A549 (cell line): ENCODE measurements around the gene RLBP1. TPM values are rescaled to one million over a fixed set of nuclear protein-coding genes. Genes with fewer than 3 reads are reported as not detected.

ENCODE experiments used
- ATAC-seq, 2 experiments: fragments of 200-7000 bp in 1 of 2; fragments of >200 bp in 1 of 2; cut with Nextera tagmentation in 1 of 2; cut with Tn5 transposase in 1 of 2; 3 replicates each; pipeline versions ENCODE4 v1.8.0 to v1.9.1; 2018 to 2020; ENCODE audit warnings: mild to moderate bottlenecking in 1 of 2, moderate library complexity in 1 of 2
- CTCF ChIA-PET: fragments of 300-600 bp; sonication (Branson Sonifier 250); formaldehyde crosslinking; extraction: SDS; loops from one replicate; lab custom pipeline; 2021; ENCODE audit warnings: antibody characterized with exemption, inconsistent platforms; lab: Yijun Ruan, JAX
- POLR2A ChIA-PET: fragments of 350-600 bp; formaldehyde crosslinking; extraction: SDS; loops from one replicate; lab custom pipeline; 2021; ENCODE audit warnings: antibody characterized with exemption, inconsistent platforms; lab: Yijun Ruan, JAX
- DNase-seq, 2 experiments: peaks; one replicate each; pipeline versions ENCODE4 v3.0.0 to v3.0.0-alpha.2; 2011 to 2016; ENCODE audit warnings: low read depth in 1 of 2, low spot score in 1 of 2
- FAIRE-seq: peaks from 2 replicates; lab custom pipeline; 2011; peaks lifted over from hg19 to GRCh38; lab: Jason Lieb, UNC
- H3K27ac ChIP-seq, 2 experiments: fragments of >200 bp; sonication (Bioruptor Twin); formaldehyde crosslinking; 3 replicates each; pipeline ENCODE4 v1.5.1; 2016 to 2017
- H3K4me1 ChIP-seq: fragments of >200 bp; sonication (Bioruptor Twin); formaldehyde crosslinking; 3 replicates; pipeline ENCODE4 v1.6.1; 2016
- H3K4me2 ChIP-seq: fragments of >200 bp; sonication (Bioruptor Twin); formaldehyde crosslinking; 3 replicates; pipeline ENCODE4 v1.6.1; 2016
- H3K4me3 ChIP-seq: fragments of >200 bp; sonication (Bioruptor Twin); formaldehyde crosslinking; 3 replicates; pipeline ENCODE4 v1.5.1; 2016
- H3K9me3 ChIP-seq: fragments of >200 bp; sonication (Bioruptor Twin); formaldehyde crosslinking; 3 replicates; pipeline ENCODE4 v1.6.1; 2016
- BHLHE40 ChIP-seq: IDR thresholded peaks from 2 replicates; pipeline ENCODE4 v1.6.1; 2012; ENCODE audit warnings: low read depth, low read length, inconsistent platforms
- CHD2 ChIP-seq: fragments of 150-350 bp; IDR thresholded peaks from 2 replicates; pipeline ENCODE4 v1.6.1; 2014; ENCODE audit warnings: low read length; ENCODE audit not compliant: partially characterized antibody
- EHMT2 ChIP-seq: fragments of 200-600 bp; sonication (generic); IDR thresholded peaks from 2 replicates; pipeline ENCODE4 v1.6.1; 2016; ENCODE audit warnings: antibody characterized with exemption, low read depth, mild to moderate bottlenecking, moderate library complexity
- EP300 ChIP-seq, 2 experiments: fragments of >200 bp; sonication (Bioruptor Twin); formaldehyde crosslinking; IDR thresholded peaks; 2 replicates in 1 of 2; 3 replicates in 1 of 2; pipeline ENCODE4 v1.6.1; 2016 to 2017
- ESRRA ChIP-seq: fragments of 150-350 bp; IDR thresholded peaks from 2 replicates; pipeline ENCODE4 v1.6.1; 2014; ENCODE audit warnings: mild to moderate bottlenecking, low read length, borderline replicate concordance
- FOSL2 ChIP-seq, 2 experiments: fragments of 450-650 bp in 1 of 2; fragments of >200 bp in 1 of 2; sonication (Bioruptor Twin) in 1 of 2; formaldehyde crosslinking; IDR thresholded peaks; 2 replicates each; pipeline versions ENCODE4 v1.5.0 to v1.6.1; 2016 to 2020; ENCODE audit warnings: mild to moderate bottlenecking in 1 of 2, moderate library complexity in 1 of 2
- GATA3 ChIP-seq: IDR thresholded peaks from 2 replicates; pipeline ENCODE4 v1.6.1; 2012; ENCODE audit warnings: borderline replicate concordance
- HOXB5 ChIP-seq: fragments of 250-450 bp; sonication (Bioruptor Pico); IDR thresholded peaks from 2 replicates; pipeline ENCODE4 v1.5.0; 2020; ENCODE audit warnings: mild to moderate bottlenecking, moderate library complexity
- KDM1A ChIP-seq: fragments of 200-600 bp; sonication (generic); IDR thresholded peaks from 2 replicates; pipeline ENCODE4 v1.6.1; 2016; ENCODE audit warnings: low read depth, mild to moderate bottlenecking
- MYC ChIP-seq: IDR thresholded peaks from 2 replicates; pipeline ENCODE4 v1.6.1; 2012; ENCODE audit warnings: mild to moderate bottlenecking, inconsistent platforms, low read length, improper control_type of control experiment, borderline replicate concordance
- NFE2L2 ChIP-seq: fragments of 150-350 bp; conservative IDR thresholded peaks from 2 replicates; pipeline ENCODE4 v1.6.1; 2014; ENCODE audit warnings: low read length
- PHF8 ChIP-seq: fragments of 200-600 bp; sonication (generic); IDR thresholded peaks from 2 replicates; pipeline ENCODE4 v1.6.1; 2016; ENCODE audit warnings: low read depth, mild to moderate bottlenecking, antibody characterized with exemption, moderate library complexity, borderline replicate concordance
- RAD21 ChIP-seq, 2 experiments: fragments of >200 bp in 1 of 2; sonication (Bioruptor Twin) in 1 of 2; formaldehyde crosslinking in 1 of 2; IDR thresholded peaks in 1 of 2; conservative IDR thresholded peaks in 1 of 2; 2 replicates in 1 of 2; 3 replicates in 1 of 2; pipeline ENCODE4 v1.6.1; 2012 to 2018; ENCODE audit warnings: inconsistent platforms in 1 of 2
- SMC3 ChIP-seq: fragments of >200 bp; sonication (Bioruptor Twin); formaldehyde crosslinking; IDR thresholded peaks from 3 replicates; pipeline ENCODE4 v1.6.1; 2018; ENCODE audit warnings: inconsistent platforms
- TP53 ChIP-seq: fragments of 250-450 bp; sonication (Bioruptor Pico); IDR thresholded peaks from 2 replicates; pipeline ENCODE4 v1.5.0; 2021; ENCODE audit warnings: mild to moderate bottlenecking, moderate library complexity
- ZFP36 ChIP-seq: fragments of 450-650 bp; IDR thresholded peaks from 2 replicates; pipeline ENCODE4 v1.6.1; 2014; ENCODE audit warnings: borderline replicate concordance; ENCODE audit not compliant: partially characterized antibody
- WGBS: methylation state at CpG from one replicate; pipeline ENCODE4 v1.1.6; 2017; ENCODE audit errors: missing lambda C conversion rate; 5-methylcytosine and 5-hydroxymethylcytosine counted together
- polyA plus RNA-seq, 4 experiments: library from polyadenylated mRNA; depleted of rRNA in 3 of 4; stranded (reverse); fragments of >200 nt; fragmentation: RNase III in 1 of 4; extraction: RNeasy Plus Mini Kit Qiagen cat#74134 plus additional on column Dnase treatment in 1 of 4; gene quantifications; 2 replicates in 3 of 4; 3 replicates in 1 of 4; pipeline ENCODE4 v1.2.3, GENCODE V29; 2011 to 2017
- TF ChIP-seq, protein P1 (sequence below): fragments of 250-450 bp; sonication (Bioruptor Pico); IDR thresholded peaks from 2 replicates; pipeline ENCODE4 v1.5.0; 2021; ENCODE audit warnings: mild to moderate bottlenecking, moderate library complexity, borderline replicate concordance
- TF ChIP-seq, protein P2 (sequence below): fragments of >200 bp; sonication (Bioruptor Twin); formaldehyde crosslinking; IDR thresholded peaks from 3 replicates; pipeline ENCODE4 v1.5.1; 2016
- TF ChIP-seq, protein P3 (sequence below): IDR thresholded peaks from 2 replicates; pipeline ENCODE4 v1.6.1; 2012
- TF ChIP-seq, protein P4 (sequence below): fragments of 250-450 bp; sonication (Bioruptor Pico); IDR thresholded peaks from 2 replicates; pipeline ENCODE4 v1.5.0; 2020; ENCODE audit warnings: low read depth, mild to moderate bottlenecking, moderate library complexity
- TF ChIP-seq, protein P5 (sequence below): IDR thresholded peaks from 2 replicates; pipeline ENCODE4 v1.6.1; 2012

The RLBP1 gene
- polyA plus RNA-seq, 2 of the 4 experiments (the other 2 are of a cell fraction), result not detected

DNA sequence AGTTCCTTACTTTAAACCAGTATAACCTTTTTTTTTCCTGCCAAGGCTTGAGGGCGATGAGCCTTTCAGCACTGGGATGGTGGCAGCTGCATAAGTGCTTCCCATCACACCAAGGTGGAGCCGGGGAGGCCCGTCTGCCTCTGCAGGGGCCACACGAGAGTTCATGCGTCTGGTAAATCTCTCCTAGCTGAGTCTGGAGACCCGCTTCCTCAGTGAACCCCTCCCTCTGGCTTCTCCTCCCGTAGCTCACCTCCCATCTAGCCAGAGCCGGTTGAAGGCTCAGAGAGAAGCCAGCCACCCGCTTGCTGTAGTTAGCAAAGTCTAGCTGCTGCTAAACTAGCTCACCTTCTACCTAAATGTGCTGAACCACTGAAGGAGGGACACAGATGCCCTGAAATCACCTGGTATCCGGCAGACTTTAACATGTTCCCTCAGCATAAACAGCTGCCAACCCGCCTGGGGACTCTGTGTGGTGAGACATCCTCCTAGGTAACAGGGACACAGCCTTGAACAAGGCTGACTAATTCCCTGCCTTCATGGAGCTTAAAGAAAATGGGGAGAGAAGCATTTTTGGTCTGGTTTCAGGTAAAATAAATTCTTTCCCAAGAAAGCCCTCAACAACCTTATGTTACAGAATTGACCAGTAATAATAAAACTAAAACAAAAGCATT lies 42.9 kb downstream of the RLBP1 start:
- DNase-seq, result no peak
- H3K9me3 ChIP-seq, result no peaks in the 10 kb centered on the region
- no peak for FAIRE-seq
- TF ChIP-seq, protein P1, sequence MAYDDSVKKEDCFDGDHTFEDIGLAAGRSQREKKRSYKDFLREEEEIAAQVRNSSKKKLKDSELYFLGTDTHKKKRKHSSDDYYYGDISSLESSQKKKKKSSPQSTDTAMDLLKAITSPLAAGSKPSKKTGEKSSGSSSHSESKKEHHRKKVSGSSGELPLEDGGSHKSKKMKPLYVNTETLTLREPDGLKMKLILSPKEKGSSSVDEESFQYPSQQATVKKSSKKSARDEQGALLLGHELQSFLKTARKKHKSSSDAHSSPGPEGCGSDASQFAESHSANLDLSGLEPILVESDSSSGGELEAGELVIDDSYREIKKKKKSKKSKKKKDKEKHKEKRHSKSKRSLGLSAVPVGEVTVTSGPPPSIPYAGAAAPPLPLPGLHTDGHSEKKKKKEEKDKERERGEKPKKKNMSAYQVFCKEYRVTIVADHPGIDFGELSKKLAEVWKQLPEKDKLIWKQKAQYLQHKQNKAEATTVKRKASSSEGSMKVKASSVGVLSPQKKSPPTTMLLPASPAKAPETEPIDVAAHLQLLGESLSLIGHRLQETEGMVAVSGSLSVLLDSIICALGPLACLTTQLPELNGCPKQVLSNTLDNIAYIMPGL (CRISPR knock-in tag), result no peak
- no peak for TF ChIP-seq EP300 (IDR thresholded peaks at IDR 0.05)
- no peak for TF ChIP-seq GATA3
- TF ChIP-seq, protein P2, sequence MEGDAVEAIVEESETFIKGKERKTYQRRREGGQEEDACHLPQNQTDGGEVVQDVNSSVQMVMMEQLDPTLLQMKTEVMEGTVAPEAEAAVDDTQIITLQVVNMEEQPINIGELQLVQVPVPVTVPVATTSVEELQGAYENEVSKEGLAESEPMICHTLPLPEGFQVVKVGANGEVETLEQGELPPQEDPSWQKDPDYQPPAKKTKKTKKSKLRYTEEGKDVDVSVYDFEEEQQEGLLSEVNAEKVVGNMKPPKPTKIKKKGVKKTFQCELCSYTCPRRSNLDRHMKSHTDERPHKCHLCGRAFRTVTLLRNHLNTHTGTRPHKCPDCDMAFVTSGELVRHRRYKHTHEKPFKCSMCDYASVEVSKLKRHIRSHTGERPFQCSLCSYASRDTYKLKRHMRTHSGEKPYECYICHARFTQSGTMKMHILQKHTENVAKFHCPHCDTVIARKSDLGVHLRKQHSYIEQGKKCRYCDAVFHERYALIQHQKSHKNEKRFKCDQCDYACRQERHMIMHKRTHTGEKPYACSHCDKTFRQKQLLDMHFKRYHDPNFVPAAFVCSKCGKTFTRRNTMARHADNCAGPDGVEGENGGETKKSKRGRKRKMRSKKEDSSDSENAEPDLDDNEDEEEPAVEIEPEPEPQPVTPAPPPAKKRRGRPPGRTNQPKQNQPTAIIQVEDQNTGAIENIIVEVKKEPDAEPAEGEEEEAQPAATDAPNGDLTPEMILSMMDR, result no peak
- TF ChIP-seq ZFP36, result no peak
- no peak for TF ChIP-seq ESRRA
- TF ChIP-seq NFE2L2, result no peak
- no peak for TF ChIP-seq EHMT2
- TF ChIP-seq TP53 (CRISPR knock-in tag), result no peak
- TF ChIP-seq, protein P3, sequence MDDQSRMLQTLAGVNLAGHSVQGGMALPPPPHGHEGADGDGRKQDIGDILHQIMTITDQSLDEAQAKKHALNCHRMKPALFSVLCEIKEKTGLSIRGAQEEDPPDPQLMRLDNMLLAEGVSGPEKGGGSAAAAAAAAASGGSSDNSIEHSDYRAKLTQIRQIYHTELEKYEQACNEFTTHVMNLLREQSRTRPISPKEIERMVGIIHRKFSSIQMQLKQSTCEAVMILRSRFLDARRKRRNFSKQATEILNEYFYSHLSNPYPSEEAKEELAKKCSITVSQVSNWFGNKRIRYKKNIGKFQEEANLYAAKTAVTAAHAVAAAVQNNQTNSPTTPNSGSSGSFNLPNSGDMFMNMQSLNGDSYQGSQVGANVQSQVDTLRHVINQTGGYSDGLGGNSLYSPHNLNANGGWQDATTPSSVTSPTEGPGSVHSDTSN, result no peak
- no peak for TF ChIP-seq HOXB5
- no peak for TF ChIP-seq CHD2
- TF ChIP-seq PHF8, result no peak
- TF ChIP-seq, protein P4, sequence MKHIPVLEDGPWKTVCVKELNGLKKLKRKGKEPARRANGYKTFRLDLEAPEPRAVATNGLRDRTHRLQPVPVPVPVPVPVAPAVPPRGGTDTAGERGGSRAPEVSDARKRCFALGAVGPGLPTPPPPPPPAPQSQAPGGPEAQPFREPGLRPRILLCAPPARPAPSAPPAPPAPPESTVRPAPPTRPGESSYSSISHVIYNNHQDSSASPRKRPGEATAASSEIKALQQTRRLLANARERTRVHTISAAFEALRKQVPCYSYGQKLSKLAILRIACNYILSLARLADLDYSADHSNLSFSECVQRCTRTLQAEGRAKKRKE (CRISPR knock-in tag), result no peak
- TF ChIP-seq FOSL2 (IDR thresholded peaks at IDR 0.05), result no peak
- TF ChIP-seq FOSL2 (CRISPR knock-in tag; IDR thresholded peaks at IDR 0.05), result no peak
- TF ChIP-seq KDM1A, result no peak
- no peak overlapping the region for H3K4me3 ChIP-seq
- WGBS, result 85% methylated on average over 11 of the region's 11 CpGs
- H3K27ac ChIP-seq, result no peak overlapping the region
- ChIA-PET CTCF (interaction anchor here (0.7 to 21.7 kb wide), 54 partner anchors 10 to 333 kb away, joined by 3 to 735 read pairs (median 7); partner anchors contain the start of genes ABHD2 and HAPLN3), POLR2A (interaction anchor here (1.0 kb wide), 1 partner anchor 59 kb away, joined by 4 read pairs; no protein-coding TSS in a partner anchor)
- ATAC-seq, result no peak
- H3K4me2 ChIP-seq, result no peak overlapping the region
- H3K4me1 ChIP-seq, result no peaks in the 10 kb centered on the region

DNA sequence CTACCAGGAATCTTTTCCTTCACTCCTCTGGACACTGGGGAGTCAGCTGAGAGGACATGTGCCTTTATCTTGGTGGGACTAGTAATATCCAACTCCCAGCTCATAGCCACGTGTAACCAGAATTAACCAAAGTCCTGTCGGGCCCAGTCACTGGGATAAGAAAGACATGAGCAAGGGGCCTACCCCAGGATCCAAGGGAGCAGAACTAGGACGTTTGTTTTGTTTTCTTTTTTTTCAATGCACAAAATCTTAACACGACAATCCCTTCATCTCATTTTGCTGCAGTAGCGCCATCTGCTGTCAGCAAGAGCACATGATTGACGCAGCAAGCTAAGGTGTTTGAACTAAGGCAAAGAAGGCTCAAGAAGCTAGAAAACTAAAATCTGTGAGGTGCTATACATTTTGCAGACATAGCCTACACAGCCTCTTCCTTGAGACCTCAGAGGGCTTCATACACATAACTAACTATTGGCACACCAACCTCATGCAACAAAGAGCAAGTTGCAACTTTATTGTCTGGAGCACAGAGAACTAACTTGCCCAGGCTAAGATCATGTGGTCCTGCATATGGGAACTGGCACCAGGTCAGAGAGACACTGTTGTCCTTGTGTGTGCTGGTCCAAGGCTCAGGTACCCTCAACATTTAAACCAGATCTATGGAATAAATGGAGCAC lies 43.6 kb downstream of the RLBP1 start:
- FAIRE-seq (peak; percentile 98), DNase-seq (peak; percentile 70 to 82), ATAC-seq (peak; percentile 83 to 89)
- CTCF ChIA-PET, result interaction anchor here (0.6 to 21.7 kb wide), 60 partner anchors 11 to 333 kb away, joined by 3 to 735 read pairs (median 6); partner anchors contain the start of genes ABHD2, FANCI and HAPLN3
- POLR2A ChIA-PET, result interaction anchor here (1.0 kb wide), 1 partner anchor 58 kb away, joined by 4 read pairs; no protein-coding TSS in a partner anchor
- H3K9me3 ChIP-seq, result no peaks in the 10 kb centered on the region
- H3K4me1 ChIP-seq, result no peaks in the 10 kb centered on the region
- H3K4me2 ChIP-seq, result no peak overlapping the region
- TF ChIP-seq MYC (no peak), SMC3 (peak; percentile 99), RAD21 (conservative IDR thresholded peaks at IDR 0.05 in 1 of 2, IDR thresholded peaks at IDR 0.05 in 1 of 2) (peak; percentile 94 to 96), BHLHE40 (no peak)
- TF ChIP-seq, protein P5, sequence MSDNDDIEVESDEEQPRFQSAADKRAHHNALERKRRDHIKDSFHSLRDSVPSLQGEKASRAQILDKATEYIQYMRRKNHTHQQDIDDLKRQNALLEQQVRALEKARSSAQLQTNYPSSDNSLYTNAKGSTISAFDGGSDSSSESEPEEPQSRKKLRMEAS, result peak; percentile 60
- TF ChIP-seq, protein P2, result peak; percentile 98
- no peak overlapping the region for H3K4me3 ChIP-seq
- whole genome bisulfite sequencing, result 8% methylated on average over 6 of the region's 6 CpGs
- H3K27ac ChIP-seq, result peak overlapping the region; percentile 10 to 14; a peak in 1 of 6 replicates
